Uterus (tissue), 2 donors: ENCODE results near the gene THSD4.

Experiments used
- CTCF ChIP-seq, 4 experiments: fragments of 200-600 bp in 2 of 4; fragments of 450-650 bp in 2 of 4; sonication (generic) in 2 of 4; IDR thresholded peaks; one replicate each; pipeline ENCODE4 v1.5.1; 2016 to 2019; ENCODE audit warnings: antibody characterized with exemption in 4 of 4, mild to moderate bottlenecking in 2 of 4, moderate library complexity in 1 of 4
- POLR2A ChIP-seq, 2 donors: fragments of 450-650 bp; IDR thresholded peaks; one replicate each; pipeline ENCODE4 v1.6.1; 2016; ENCODE audit warnings: antibody characterized with exemption in 2 of 2, mild to moderate bottlenecking in 1 of 2, moderate library complexity in 1 of 2

GRCh38 chr15:71588746-71589145 is 473.5 kb downstream of the THSD4 start:
- no peak for TF ChIP-seq CTCF (IDR thresholded peaks at IDR 0.05)
- TF ChIP-seq POLR2A (IDR thresholded peaks at IDR 0.05): no peak
